HEK293T (cell line): Measurements from ENCODE around the gene DOCK10.

ENCODE experiments used
- ELF4 ChIP-seq: fragments of 450-650 bp; IDR thresholded peaks from 2 replicates; pipeline ENCODE4 v1.6.1; 2017; ENCODE audit warnings: antibody characterized with exemption
- FOXA1 ChIP-seq: fragments of 450-650 bp; IDR thresholded peaks from 2 replicates; pipeline ENCODE4 v1.6.1; 2016; ENCODE audit warnings: mild to moderate bottlenecking
- FOXK2 ChIP-seq: fragments of 450-650 bp; IDR thresholded peaks from 2 replicates; pipeline ENCODE4 v1.6.1; 2016; ENCODE audit warnings: mild to moderate bottlenecking
- FOXM1 ChIP-seq: fragments of 450-650 bp; IDR thresholded peaks from 2 replicates; pipeline ENCODE4 v1.6.1; 2017; ENCODE audit warnings: mild to moderate bottlenecking, borderline replicate concordance
- HDGF ChIP-seq: fragments of 450-650 bp; IDR thresholded peaks from 2 replicates; pipeline ENCODE4 v1.6.1; 2017; ENCODE audit warnings: antibody characterized with exemption, borderline replicate concordance
- SP1 ChIP-seq: fragments of 450-650 bp; IDR thresholded peaks from 2 replicates; pipeline ENCODE4 v1.6.1; 2017
- SUZ12 ChIP-seq: fragments of 450-650 bp; IDR thresholded peaks from 2 replicates; pipeline ENCODE4 v1.6.1; 2016; ENCODE audit warnings: mild to moderate bottlenecking

- TF ChIP-seq HDGF, result no peak
- TF ChIP-seq SP1, result no peak
- no peak for TF ChIP-seq FOXK2
- TF ChIP-seq FOXA1, result no peak
- TF ChIP-seq SUZ12, result no peak
- TF ChIP-seq ELF4, result no peak
- TF ChIP-seq FOXM1, result no peak
Observed at GRCh38 chr2:225041851-225042799, at the start of gene DOCK10.
